HFFc6 (cell line): Measurements from ENCODE around the gene PKLR. TPM values are rescaled to one million over a fixed set of nuclear protein-coding genes. Genes with fewer than 3 reads are reported as not detected.

Source experiments
- DNase-seq: peaks from one replicate; pipeline ENCODE4 v3.0.0-alpha.2; 2018
- H3K27ac Mint-ChIP-seq: 2 replicates; pipeline ENCODE4 v1.8.0; 2020; ENCODE audit warnings: mild to moderate bottlenecking, mixed read lengths
- H3K27me3 Mint-ChIP-seq: 2 replicates; pipeline ENCODE4 v1.8.0; 2021; ENCODE audit warnings: mild to moderate bottlenecking, moderate library complexity, mixed read lengths; ENCODE audit not compliant: insufficient read depth
- H3K36me3 Mint-ChIP-seq: 2 replicates; pipeline ENCODE4 v1.8.0; 2021; ENCODE audit warnings: low read depth, mixed read lengths
- H3K4me1 Mint-ChIP-seq: 2 replicates; pipeline ENCODE4 v1.8.0; 2020; ENCODE audit warnings: low read depth, mixed read lengths
- H3K4me3 Mint-ChIP-seq: 2 replicates; pipeline ENCODE4 v1.8.0; 2020; ENCODE audit warnings: mild to moderate bottlenecking, moderate library complexity, mixed read lengths
- H3K9me3 Mint-ChIP-seq: 2 replicates; pipeline ENCODE4 v1.8.0; 2020; ENCODE audit warnings: mild to moderate bottlenecking, mixed read lengths
- CTCF ChIP-seq: fragments of 200-600 bp; sonication (generic); IDR thresholded peaks from 2 replicates; pipeline ENCODE4 v1.5.0; 2021; ENCODE audit warnings: antibody characterized with exemption, mild to moderate bottlenecking
- total RNA-seq, 6 experiments: library from RNA; stranded (reverse); fragmentation: NEBNext Ultra II Directional; extraction: Animal tissue kit (Norgen Biotek cat#: 25700); gene quantifications; 2 replicates in 1 of 6; 3 replicates in 5 of 6; pipeline ENCODE4 v1.2.3, GENCODE V29; 2021

PKLR gene
- total RNA-seq, 6 experiments from 2014 or later: not detected

GRCh38 chr1:155320661-155321617, 19.7 kb upstream of the PKLR start, which contains the start of gene RUSC1:
Gene RUSC1, plus strand, starts transcription at chr1:155320894. Its CDS starts 880 bp downstream, at chr1:155321774.
- TF ChIP-seq CTCF: no peak
- Mint-ChIP-seq H3K36me3 (peaks cover under 1% of the 10 kb centered on the region; the same call in 1 of the 2 replicates), H3K27me3 (peaks cover 11% of the 10 kb centered on the region), H3K27ac (peak within 1 kb of the TSS; percentile 86), H3K4me3 (peak within 1 kb of the TSS; percentile 96), H3K4me1 (peaks cover 35% of the 10 kb centered on the region), H3K9me3 (no peaks in the 10 kb centered on the region)
- peak; percentile 27 for DNase-seq

GRCh38 chr1:155320252-155320651, 19.0 kb upstream of the PKLR start:
- TF ChIP-seq CTCF: no peak
- peaks cover 10% of the 10 kb centered on the region for H3K27me3 Mint-ChIP-seq
- no peak for DNase-seq
- H3K36me3 Mint-ChIP-seq: no peaks in the 10 kb centered on the region
- H3K4me1 Mint-ChIP-seq: peaks cover 29% of the 10 kb centered on the region
- H3K27ac Mint-ChIP-seq: peak overlapping the region; percentile 17; the same call in 1 of the 2 replicates
- no peaks in the 10 kb centered on the region for H3K9me3 Mint-ChIP-seq
- peak overlapping the region; percentile 96 for H3K4me3 Mint-ChIP-seq

- Mint-ChIP-seq H3K9me3 (no peaks in the 10 kb centered on the region), H3K27ac (peak overlapping the region; percentile 42; the same call in 1 of the 2 replicates), H3K27me3 (peaks cover 7% of the 10 kb centered on the region), H3K4me3 (peak overlapping the region; percentile 96; the same call in 1 of the 2 replicates), H3K4me1 (peaks cover 29% of the 10 kb centered on the region), H3K36me3 (no peaks in the 10 kb centered on the region)
- no peak for TF ChIP-seq CTCF
- DNase-seq: no peak
Observed at GRCh38 chr1:155319536-155319935, 18.3 kb upstream of the PKLR start.

- H3K36me3 Mint-ChIP-seq: no peaks in the 10 kb centered on the region
- H3K9me3 Mint-ChIP-seq: no peaks in the 10 kb centered on the region
- no peak overlapping the region for H3K27ac Mint-ChIP-seq
- H3K27me3 Mint-ChIP-seq: peaks cover 2% of the 10 kb centered on the region
- DNase-seq: no peak
- peaks cover 35% of the 10 kb centered on the region for H3K4me1 Mint-ChIP-seq
- no peak overlapping the region for H3K4me3 Mint-ChIP-seq
- TF ChIP-seq CTCF: no peak
Observed at GRCh38 chr1:155318082-155318481, 16.8 kb upstream of the PKLR start.

- no peaks in the 10 kb centered on the region for H3K9me3 Mint-ChIP-seq
- peaks cover 29% of the 10 kb centered on the region for H3K4me1 Mint-ChIP-seq
- TF ChIP-seq CTCF: no peak
- no peak for DNase-seq
- no peaks in the 10 kb centered on the region for H3K36me3 Mint-ChIP-seq
- H3K27me3 Mint-ChIP-seq: peaks cover 2% of the 10 kb centered on the region
- no peak overlapping the region for H3K4me3 Mint-ChIP-seq
- no peak overlapping the region for H3K27ac Mint-ChIP-seq
Observed at GRCh38 chr1:155316922-155317321, 15.7 kb upstream of the PKLR start.
